Measurements from ENCODE around the gene LYRM4. TPM values are rescaled to one million over a fixed set of nuclear protein-coding genes. Genes with fewer than 3 reads are reported as not detected.

Gene LYRM4
- total and polyA plus RNA-seq, 2 donors (not counting 1 experiment from before 2014, with no cell fraction given), result 22.1 to 29.5 TPM

GRCh38 chr6:5208471-5208971, 52.2 kb downstream of the LYRM4 start:
- H3K4me2 ChIP-seq (replicated peaks; ENCODE audit: low read depth, low read length, poor library complexity, severe bottlenecking), result no peak overlapping the region
- H3K4me1 ChIP-seq (ENCODE audit: control insufficient read depth in 2 of 2, insufficient read depth in 2 of 2, low read length in 2 of 2), result no peaks in the 10 kb centered on the region
- no peaks in the 10 kb centered on the region for H3K9me3 ChIP-seq (ENCODE audit: control extremely low read depth in 1 of 3, control insufficient read depth in 2 of 3, insufficient read depth in 1 of 3, low read length in 2 of 3)
- Mint-ChIP-seq H3K27me3 (no peaks in the 10 kb centered on the region), H3K4me3 (no peak overlapping the region), H3K4me1 (peaks cover 8% of the 10 kb centered on the region), H3K27ac (no peak overlapping the region), H3K9me3 (ENCODE audit: insufficient read depth) (no peaks in the 10 kb centered on the region)
- ChIA-PET POLR2A (no interaction called here), CTCF (interaction anchor here (1.4 kb wide), 1 partner anchor 94 kb away, joined by 4 read pairs; no protein-coding TSS in a partner anchor)
- H3K9ac ChIP-seq (ENCODE audit: low read length), result no peak overlapping the region
- TF ChIP-seq EZH2 (IDR thresholded peaks at IDR 0.05; ENCODE audit: borderline replicate concordance, insufficient read depth, low read depth, low read length, poor library complexity, severe bottlenecking), result no peak
- TF ChIP-seq, protein P1, sequence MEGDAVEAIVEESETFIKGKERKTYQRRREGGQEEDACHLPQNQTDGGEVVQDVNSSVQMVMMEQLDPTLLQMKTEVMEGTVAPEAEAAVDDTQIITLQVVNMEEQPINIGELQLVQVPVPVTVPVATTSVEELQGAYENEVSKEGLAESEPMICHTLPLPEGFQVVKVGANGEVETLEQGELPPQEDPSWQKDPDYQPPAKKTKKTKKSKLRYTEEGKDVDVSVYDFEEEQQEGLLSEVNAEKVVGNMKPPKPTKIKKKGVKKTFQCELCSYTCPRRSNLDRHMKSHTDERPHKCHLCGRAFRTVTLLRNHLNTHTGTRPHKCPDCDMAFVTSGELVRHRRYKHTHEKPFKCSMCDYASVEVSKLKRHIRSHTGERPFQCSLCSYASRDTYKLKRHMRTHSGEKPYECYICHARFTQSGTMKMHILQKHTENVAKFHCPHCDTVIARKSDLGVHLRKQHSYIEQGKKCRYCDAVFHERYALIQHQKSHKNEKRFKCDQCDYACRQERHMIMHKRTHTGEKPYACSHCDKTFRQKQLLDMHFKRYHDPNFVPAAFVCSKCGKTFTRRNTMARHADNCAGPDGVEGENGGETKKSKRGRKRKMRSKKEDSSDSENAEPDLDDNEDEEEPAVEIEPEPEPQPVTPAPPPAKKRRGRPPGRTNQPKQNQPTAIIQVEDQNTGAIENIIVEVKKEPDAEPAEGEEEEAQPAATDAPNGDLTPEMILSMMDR (IDR thresholded peaks at IDR 0.05), result no peak
- intact Hi-C loops (cut with micrococcal nuclease), result no loop called here
- H2AFZ ChIP-seq (ENCODE audit: insufficient read depth, low read depth, low read length, poor library complexity, severe bottlenecking), result no peak overlapping the region
- H3K27me3 ChIP-seq (replicated peaks in 1 of 4; ENCODE audit: control extremely low read depth in 1 of 4, control insufficient read depth in 3 of 4, insufficient read depth in 4 of 4, low read length in 3 of 4), result no peaks in the 10 kb centered on the region
- H3K36me3 ChIP-seq (replicated peaks in 1 of 2; ENCODE audit: control extremely low read depth in 1 of 2, control insufficient read depth in 1 of 2, extremely low read depth in 1 of 2, insufficient read depth in 2 of 2, low read length in 1 of 2), result peaks cover 0 to 5% of the 10 kb centered on the region in 2 experiments
- no peak overlapping the region for H3K27ac ChIP-seq (ENCODE audit: low read length in 2 of 2)
- DNase-seq (no peak), ATAC-seq (ENCODE audit: low read depth) (no peak)
- no peaks in the 10 kb centered on the region for H3K79me2 ChIP-seq (ENCODE audit: control insufficient read depth, insufficient read depth, low read length)
- 100% methylated on average over 2 of the region's 5 CpGs for WGBS (ENCODE audit: insufficient coverage)
- no peak overlapping the region for H3K4me3 ChIP-seq (ENCODE audit: control extremely low read depth in 1 of 5, extremely low read depth in 1 of 5, insufficient read depth in 1 of 5, low read depth in 2 of 5, low read length in 4 of 5)
- H4K20me1 ChIP-seq (ENCODE audit: control insufficient read depth, insufficient read depth, low read length, poor library complexity, severe bottlenecking), result no peaks in the 10 kb centered on the region

DNA sequence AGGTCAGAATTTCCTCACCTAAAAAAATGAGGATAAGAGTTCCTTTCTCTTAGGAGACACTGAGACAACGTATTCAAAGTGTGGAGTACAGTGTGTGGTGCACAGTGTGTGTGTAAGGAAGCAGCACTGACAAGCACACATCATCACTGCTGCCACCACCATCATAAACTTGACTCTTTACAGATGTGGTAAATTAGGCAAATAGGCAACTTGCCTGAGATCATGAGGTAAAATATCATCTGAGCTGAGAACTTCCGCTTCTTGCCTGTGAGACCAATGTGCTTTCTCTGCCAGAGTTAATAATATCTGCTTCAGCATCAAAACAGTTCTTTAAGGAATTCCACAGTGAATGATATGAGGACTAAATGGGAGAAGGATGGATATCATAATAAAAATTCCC, 52.7 kb downstream of the LYRM4 start:
- no peak overlapping the region for H3K4me3 ChIP-seq (ENCODE audit: control extremely low read depth in 1 of 5, extremely low read depth in 1 of 5, insufficient read depth in 1 of 5, low read depth in 2 of 5, low read length in 4 of 5)
- intact Hi-C loops (cut with micrococcal nuclease), result no loop called here
- H3K9me3 ChIP-seq (ENCODE audit: control extremely low read depth in 1 of 3, control insufficient read depth in 2 of 3, insufficient read depth in 1 of 3, low read length in 2 of 3), result no peaks in the 10 kb centered on the region
- H4K20me1 ChIP-seq (ENCODE audit: control insufficient read depth, insufficient read depth, low read length, poor library complexity, severe bottlenecking), result no peaks in the 10 kb centered on the region
- POLR2A ChIA-PET, result no interaction called here
- no peak overlapping the region for H3K4me2 ChIP-seq (replicated peaks; ENCODE audit: low read depth, low read length, poor library complexity, severe bottlenecking)
- CTCF ChIA-PET, result interaction anchor here (1.3 to 1.4 kb wide), 2 partner anchors 64 to 95 kb away, joined by 4 read pairs; no protein-coding TSS in a partner anchor
- no peaks in the 10 kb centered on the region for H3K4me1 ChIP-seq (ENCODE audit: control insufficient read depth in 2 of 2, insufficient read depth in 2 of 2, low read length in 2 of 2)
- DNase-seq (peak; percentile 47), ATAC-seq (ENCODE audit: low read depth) (peak; percentile 70)
- Mint-ChIP-seq H3K27me3 (no peaks in the 10 kb centered on the region), H3K27ac (no peak overlapping the region), H3K4me1 (peaks cover 8% of the 10 kb centered on the region), H3K9me3 (ENCODE audit: insufficient read depth) (no peaks in the 10 kb centered on the region), H3K4me3 (no peak overlapping the region)
- H3K27ac ChIP-seq (ENCODE audit: low read length in 2 of 2), result no peak overlapping the region
- no peak overlapping the region for H3K9ac ChIP-seq (ENCODE audit: low read length)
- TF ChIP-seq, protein P1 (IDR thresholded peaks at IDR 0.05), result no peak
- TF ChIP-seq EZH2 (IDR thresholded peaks at IDR 0.05; ENCODE audit: borderline replicate concordance, insufficient read depth, low read depth, low read length, poor library complexity, severe bottlenecking), result no peak
- WGBS (ENCODE audit: insufficient coverage), result no CpG with 5 or more reads among the region's 2 CpGs
- H2AFZ ChIP-seq (ENCODE audit: insufficient read depth, low read depth, low read length, poor library complexity, severe bottlenecking), result no peak overlapping the region
- no peaks in the 10 kb centered on the region for H3K79me2 ChIP-seq (ENCODE audit: control insufficient read depth, insufficient read depth, low read length)
- H3K27me3 ChIP-seq (replicated peaks in 1 of 4; ENCODE audit: control extremely low read depth in 1 of 4, control insufficient read depth in 3 of 4, insufficient read depth in 4 of 4, low read length in 3 of 4), result no peaks in the 10 kb centered on the region
- peaks cover 0 to 5% of the 10 kb centered on the region in 2 experiments for H3K36me3 ChIP-seq (replicated peaks in 1 of 2; ENCODE audit: control extremely low read depth in 1 of 2, control insufficient read depth in 1 of 2, extremely low read depth in 1 of 2, insufficient read depth in 2 of 2, low read length in 1 of 2)
